ENCODE data around the gene PARK7.
A peak's percentile ranks its signal among the peaks of the same experiment; 100 is the strongest.

The PARK7 gene

GRCh38 chr1:8006037-8006963 lies 44.8 kb downstream of the PARK7 start:
- no peaks in the 10 kb centered on the region for H3K9me3 Mint-ChIP-seq
- no peak overlapping the region for H3K4me3 Mint-ChIP-seq
- H3K4me1 Mint-ChIP-seq: no peaks in the 10 kb centered on the region
- no peaks in the 10 kb centered on the region for H3K27me3 Mint-ChIP-seq
- H3K27ac Mint-ChIP-seq: no peak overlapping the region
- peaks cover 18% of the 10 kb centered on the region for H3K36me3 Mint-ChIP-seq
- no peak for ATAC-seq

- Mint-ChIP-seq H3K27me3 (no peaks in the 10 kb centered on the region), H3K4me1 (no peaks in the 10 kb centered on the region), H3K9me3 (no peaks in the 10 kb centered on the region), H3K4me3 (no peak overlapping the region), H3K36me3 (peaks cover 9% of the 10 kb centered on the region), H3K27ac (no peak overlapping the region)
- ATAC-seq: no peak
Observed at GRCh38 chr1:8009043-8010002, 47.8 kb downstream of the PARK7 start.

DNA sequence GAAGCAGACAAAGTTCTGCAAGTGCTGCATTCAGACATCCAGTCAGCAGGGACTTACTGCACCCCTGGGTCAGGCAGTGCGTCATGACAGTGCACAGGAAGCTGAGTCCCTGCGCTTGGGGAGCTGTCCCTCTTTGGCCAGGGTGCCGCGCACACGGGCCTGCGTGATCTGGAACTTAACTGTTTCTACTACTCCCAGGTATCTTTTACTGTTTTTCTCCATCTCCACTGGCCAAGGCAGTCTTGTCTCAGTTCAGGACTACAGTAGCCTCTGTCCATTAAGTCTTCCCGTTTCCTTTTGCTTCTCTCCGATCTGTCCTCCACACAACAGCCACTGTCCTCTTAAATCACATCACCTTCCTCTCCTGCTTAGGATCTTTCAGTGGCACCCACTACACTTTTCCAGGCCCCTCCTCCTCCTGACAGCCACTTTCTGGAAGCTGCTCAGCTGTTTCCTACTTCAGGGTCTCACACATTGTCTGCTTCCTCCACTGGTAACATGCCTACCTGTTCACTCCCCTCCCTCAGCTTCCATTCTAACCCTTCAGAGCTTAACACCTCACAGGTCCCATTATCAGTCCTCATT lies 48.7 kb downstream of the PARK7 start:
- H3K36me3 Mint-ChIP-seq: peaks cover under 1% of the 10 kb centered on the region
- no peak overlapping the region for H3K27ac Mint-ChIP-seq
- H3K4me3 Mint-ChIP-seq: no peak overlapping the region
- no peak for ATAC-seq
- no peaks in the 10 kb centered on the region for H3K9me3 Mint-ChIP-seq
- no peaks in the 10 kb centered on the region for H3K4me1 Mint-ChIP-seq
- H3K27me3 Mint-ChIP-seq: no peaks in the 10 kb centered on the region

DNA sequence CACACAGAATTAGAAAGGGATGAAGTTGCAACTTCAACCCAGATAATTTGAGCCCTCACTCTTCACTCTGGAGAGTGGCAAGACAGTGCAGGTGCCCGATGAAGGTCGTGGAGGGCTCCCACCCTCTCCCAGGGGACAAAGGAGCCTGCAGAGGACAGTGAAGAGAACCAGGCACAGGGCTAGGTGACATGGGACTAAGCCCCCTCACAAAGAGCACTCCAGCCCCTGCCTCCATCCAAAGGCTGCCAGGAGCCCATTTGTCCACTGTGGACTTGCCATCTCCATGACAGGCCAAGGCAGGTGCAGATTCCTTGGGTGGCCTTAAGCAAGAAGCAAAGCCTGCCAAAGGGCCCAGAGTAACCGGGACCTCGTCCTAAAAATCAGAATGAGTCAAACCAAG lies 49.5 kb downstream of the PARK7 start:
- ATAC-seq: no peak
- no peaks in the 10 kb centered on the region for H3K27me3 Mint-ChIP-seq
- H3K4me1 Mint-ChIP-seq: no peaks in the 10 kb centered on the region
- H3K4me3 Mint-ChIP-seq: no peak overlapping the region
- no peaks in the 10 kb centered on the region for H3K36me3 Mint-ChIP-seq
- H3K27ac Mint-ChIP-seq: no peak overlapping the region
- H3K9me3 Mint-ChIP-seq: no peaks in the 10 kb centered on the region

DNA sequence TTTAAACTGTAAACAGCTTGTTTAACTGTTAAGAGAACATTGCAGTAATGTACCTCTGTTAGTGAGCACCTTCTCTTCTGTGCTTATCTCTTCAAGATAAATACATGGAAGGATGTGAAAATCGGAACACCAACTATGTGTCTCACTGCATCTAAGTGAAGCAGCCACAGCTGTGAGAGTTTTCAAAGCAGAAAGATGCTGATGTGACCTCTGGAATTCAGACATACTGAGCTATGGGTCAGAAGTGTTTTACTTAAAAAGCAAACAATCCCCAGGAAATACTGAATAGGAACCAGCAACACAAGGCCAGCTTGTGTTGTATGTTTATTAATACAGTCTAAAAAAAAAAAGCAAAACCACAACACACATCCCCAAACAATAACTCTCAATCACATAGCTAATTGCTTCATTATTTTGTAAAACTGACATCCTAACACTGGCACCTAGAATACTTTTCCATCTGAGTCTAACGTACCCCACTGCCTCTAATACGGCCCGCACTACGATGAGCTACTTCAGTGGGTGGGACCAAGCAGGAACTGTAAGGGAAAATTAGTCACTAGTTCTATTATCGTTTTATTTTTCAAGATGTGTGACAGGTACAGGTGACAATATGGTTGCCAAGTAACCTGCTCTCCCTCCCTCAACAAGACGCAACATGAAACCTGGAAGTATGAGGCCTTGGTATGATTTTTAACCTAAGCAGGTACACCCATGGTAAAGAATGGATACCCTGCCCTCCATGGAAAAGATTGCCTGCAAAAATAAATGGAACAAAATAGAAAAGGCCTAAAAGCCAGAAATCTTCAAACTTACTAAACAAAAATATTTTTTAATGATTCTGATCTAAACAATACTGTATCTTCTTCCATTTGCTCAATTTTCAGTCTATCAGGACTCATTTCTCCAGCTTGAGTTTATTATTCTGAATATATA lies 50.7 kb downstream of the PARK7 start:
- H3K4me3 Mint-ChIP-seq: no peak overlapping the region
- no peak for ATAC-seq
- no peaks in the 10 kb centered on the region for H3K9me3 Mint-ChIP-seq
- H3K27me3 Mint-ChIP-seq: peaks cover 8% of the 10 kb centered on the region
- no peak overlapping the region for H3K27ac Mint-ChIP-seq
- no peaks in the 10 kb centered on the region for H3K36me3 Mint-ChIP-seq
- no peaks in the 10 kb centered on the region for H3K4me1 Mint-ChIP-seq

DNA sequence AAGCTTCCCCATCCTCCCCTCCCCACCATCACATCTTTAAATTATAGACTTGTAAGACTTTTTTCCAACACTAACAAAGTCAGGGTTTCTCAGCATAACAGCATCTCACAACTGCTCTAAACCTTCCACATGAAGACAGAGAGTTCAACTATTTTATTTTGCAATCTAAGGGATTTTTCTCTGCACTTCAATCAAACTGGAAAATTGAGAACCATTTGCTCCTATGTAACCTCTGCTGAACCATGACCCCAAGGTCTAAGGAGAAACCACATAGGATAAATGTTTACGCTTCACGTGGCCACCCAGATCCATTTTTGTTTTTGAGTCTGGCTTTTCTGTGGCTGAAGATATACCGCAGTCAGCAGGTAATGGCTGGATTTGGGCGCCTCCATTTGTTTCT lies 51.4 kb downstream of the PARK7 start:
- Mint-ChIP-seq H3K27me3 (peaks cover 8% of the 10 kb centered on the region), H3K4me3 (no peak overlapping the region), H3K4me1 (no peaks in the 10 kb centered on the region), H3K36me3 (no peaks in the 10 kb centered on the region), H3K9me3 (no peaks in the 10 kb centered on the region), H3K27ac (no peak overlapping the region)
- no peak for ATAC-seq

GRCh38 chr1:8013399-8013798 lies 51.9 kb downstream of the PARK7 start:
- Mint-ChIP-seq H3K27ac (no peak overlapping the region), H3K27me3 (peaks cover 8% of the 10 kb centered on the region), H3K4me1 (no peaks in the 10 kb centered on the region), H3K4me3 (no peak overlapping the region), H3K36me3 (no peaks in the 10 kb centered on the region), H3K9me3 (no peaks in the 10 kb centered on the region)
- no peak for ATAC-seq

GRCh38 chr1:8013800-8014199 lies 52.3 kb downstream of the PARK7 start:
- ATAC-seq: no peak

DNA sequence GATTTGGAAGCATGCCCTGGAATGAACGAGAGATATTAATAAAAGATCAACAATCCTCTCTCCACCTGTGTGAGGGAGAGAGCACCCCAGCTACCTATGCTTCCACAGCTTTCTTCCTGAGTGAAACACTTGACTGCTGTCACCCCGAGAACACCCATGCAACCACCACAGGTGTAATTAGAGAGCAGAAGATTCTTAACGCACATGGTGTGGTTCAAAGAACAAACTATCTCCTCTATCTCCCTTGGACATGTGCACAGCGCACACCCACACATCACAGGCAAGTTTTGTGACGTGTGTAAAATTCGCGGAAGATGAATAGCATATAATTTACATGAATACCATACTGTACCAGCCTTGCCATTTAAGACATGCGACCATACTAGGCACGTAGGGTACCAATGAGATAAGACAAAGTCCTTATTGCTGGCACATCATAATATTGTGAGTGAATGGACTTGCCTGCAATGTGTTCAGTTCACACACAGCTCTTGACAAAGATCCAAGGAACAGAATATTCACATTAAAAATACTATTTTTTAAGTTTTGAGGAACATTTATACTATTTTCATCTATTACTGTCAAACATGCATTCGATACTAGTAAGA lies 53.0 kb downstream of the PARK7 start:
- Mint-ChIP-seq H3K27ac (no peak overlapping the region), H3K36me3 (no peaks in the 10 kb centered on the region), H3K4me3 (no peak overlapping the region), H3K9me3 (no peaks in the 10 kb centered on the region), H3K4me1 (no peaks in the 10 kb centered on the region), H3K27me3 (peaks cover 8% of the 10 kb centered on the region)
- ATAC-seq: no peak

More at GRCh38 chr1:8013800-8014199, 52.3 kb downstream of the PARK7 start:
- no peaks in the 10 kb centered on the region for H3K9me3 Mint-ChIP-seq
- no peak overlapping the region for H3K4me3 Mint-ChIP-seq
- no peaks in the 10 kb centered on the region for H3K4me1 Mint-ChIP-seq
- no peaks in the 10 kb centered on the region for H3K36me3 Mint-ChIP-seq
- H3K27ac Mint-ChIP-seq: no peak overlapping the region
- H3K27me3 Mint-ChIP-seq: peaks cover 8% of the 10 kb centered on the region

DNA sequence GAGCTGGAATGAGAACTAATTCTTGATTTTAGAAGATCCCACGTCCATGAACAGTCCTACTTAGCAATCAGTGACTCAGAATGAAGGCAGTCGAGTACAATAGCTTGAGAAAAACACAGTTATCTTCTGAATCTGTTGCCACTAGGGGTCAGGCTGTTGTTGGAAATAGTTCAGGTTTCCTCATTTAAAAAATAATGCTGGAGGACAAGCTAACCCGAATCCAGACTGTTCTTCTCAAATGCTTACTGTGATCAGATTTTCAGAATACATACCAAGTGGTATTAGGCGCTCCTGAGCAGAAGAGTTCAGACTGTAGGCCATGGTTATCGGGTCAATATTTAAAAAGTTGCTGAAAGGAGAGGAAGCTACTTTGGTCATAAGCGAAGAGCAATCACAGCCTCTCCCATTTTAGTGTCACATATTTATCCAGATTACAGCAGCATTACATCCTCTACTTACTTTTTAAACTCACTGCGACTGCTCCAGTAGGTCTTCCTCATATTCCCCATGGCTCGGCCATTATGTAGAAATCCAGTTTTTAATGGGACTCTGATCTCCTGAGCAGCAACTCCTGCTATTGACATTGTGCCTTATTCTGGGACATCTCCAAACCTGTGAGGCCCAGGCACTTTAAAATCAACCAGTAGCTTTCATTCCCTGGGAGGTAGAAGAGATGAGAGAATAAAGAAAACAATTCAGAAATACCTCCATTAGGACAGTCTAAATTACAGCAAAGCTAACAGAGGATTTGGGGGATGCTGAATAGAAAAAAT lies 53.7 kb downstream of the PARK7 start:
- peaks cover 8% of the 10 kb centered on the region for H3K27me3 Mint-ChIP-seq
- H3K27ac Mint-ChIP-seq: no peak overlapping the region
- H3K36me3 Mint-ChIP-seq: no peaks in the 10 kb centered on the region
- ATAC-seq: peak; percentile 60
- H3K9me3 Mint-ChIP-seq: no peaks in the 10 kb centered on the region
- no peak overlapping the region for H3K4me3 Mint-ChIP-seq
- no peaks in the 10 kb centered on the region for H3K4me1 Mint-ChIP-seq

DNA sequence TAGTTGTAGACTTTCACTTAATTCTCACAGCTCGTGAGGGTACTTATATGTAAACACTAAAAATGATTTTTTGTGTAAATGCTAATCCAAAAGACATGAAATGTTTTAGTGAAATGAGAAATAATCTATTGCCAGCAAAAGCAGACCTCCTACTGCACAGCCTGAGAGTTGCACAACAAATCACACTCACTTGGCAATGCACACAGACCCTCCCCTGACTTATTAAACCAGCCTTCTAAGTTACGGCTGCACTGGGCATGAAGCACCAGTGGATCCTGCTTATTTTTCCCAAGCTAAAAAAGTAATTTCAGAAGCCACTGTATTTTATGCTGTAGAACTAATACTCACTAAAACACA lies 54.3 kb downstream of the PARK7 start:
- Mint-ChIP-seq H3K36me3 (no peaks in the 10 kb centered on the region), H3K27me3 (peaks cover 8% of the 10 kb centered on the region), H3K4me1 (no peaks in the 10 kb centered on the region), H3K4me3 (no peak overlapping the region), H3K9me3 (no peaks in the 10 kb centered on the region), H3K27ac (no peak overlapping the region)
- ATAC-seq: no peak

DNA sequence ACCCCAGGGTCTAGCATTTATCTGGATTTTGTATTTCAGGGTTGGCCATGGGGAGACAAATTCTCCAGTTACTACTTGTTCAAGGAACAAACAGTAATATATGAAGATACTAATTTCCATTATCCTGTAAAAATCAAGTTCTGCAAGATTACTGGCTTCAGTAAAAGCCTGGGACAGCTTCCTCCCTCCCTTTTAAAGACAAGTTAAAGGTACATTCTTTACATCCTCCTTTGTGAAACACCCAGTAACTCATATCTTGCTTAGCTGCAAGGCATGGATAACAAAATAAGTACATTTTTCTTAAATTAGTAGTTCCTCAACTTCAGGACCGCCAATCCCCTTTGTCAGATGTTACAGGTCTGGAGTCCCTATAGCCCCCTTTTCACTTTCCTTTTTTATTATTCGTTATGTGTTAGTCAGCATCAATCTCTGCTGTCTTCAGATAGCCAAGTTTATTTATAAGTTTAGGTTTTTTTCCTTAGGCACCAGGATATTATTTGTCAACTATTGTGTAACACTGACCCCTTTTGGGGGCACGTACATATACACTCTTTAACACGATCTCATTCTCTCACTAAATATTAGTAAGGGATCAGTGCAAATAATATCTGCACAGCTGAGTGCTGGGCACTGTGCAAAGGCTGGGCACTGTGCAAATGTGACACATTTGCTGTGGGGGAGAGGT lies 54.8 kb downstream of the PARK7 start:
- H3K4me1 Mint-ChIP-seq: no peaks in the 10 kb centered on the region
- H3K4me3 Mint-ChIP-seq: no peak overlapping the region
- H3K27ac Mint-ChIP-seq: no peak overlapping the region
- peaks cover 8% of the 10 kb centered on the region for H3K27me3 Mint-ChIP-seq
- no peak for ATAC-seq
- H3K36me3 Mint-ChIP-seq: no peaks in the 10 kb centered on the region
- no peaks in the 10 kb centered on the region for H3K9me3 Mint-ChIP-seq

DNA sequence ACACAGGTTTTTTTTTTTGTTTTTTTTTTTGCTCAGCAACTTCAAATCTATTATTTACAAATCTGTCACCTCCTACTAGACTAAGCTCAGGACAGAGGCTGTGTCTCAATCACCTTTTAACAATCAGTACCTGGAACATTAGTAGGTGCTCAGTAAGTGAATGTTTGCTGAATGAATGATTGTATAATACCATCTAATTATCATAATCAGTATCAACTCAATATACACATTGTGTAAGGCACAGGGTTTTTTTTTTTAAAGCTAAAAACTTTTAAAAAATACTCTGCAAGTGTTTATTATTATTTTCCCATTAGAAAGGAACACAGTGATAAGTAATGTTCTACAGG lies 55.4 kb downstream of the PARK7 start:
- H3K36me3 Mint-ChIP-seq: no peaks in the 10 kb centered on the region
- H3K4me3 Mint-ChIP-seq: no peak overlapping the region
- H3K4me1 Mint-ChIP-seq: no peaks in the 10 kb centered on the region
- H3K27ac Mint-ChIP-seq: no peak overlapping the region
- ATAC-seq: no peak
- no peaks in the 10 kb centered on the region for H3K9me3 Mint-ChIP-seq
- peaks cover 8% of the 10 kb centered on the region for H3K27me3 Mint-ChIP-seq
